Measurements from ENCODE around the gene PTPRE.

Gene PTPRE

GRCh38 chr10:127935071-127935561 lies 28.2 kb downstream of the PTPRE start:
- Mint-ChIP-seq H3K36me3 (ENCODE audit: low read depth) (no peaks in the 10 kb centered on the region), H3K27me3 (ENCODE audit: low read depth) (peaks cover 2% of the 10 kb centered on the region), H3K9me3 (no peaks in the 10 kb centered on the region), H3K4me1 (ENCODE audit: low read depth) (no peaks in the 10 kb centered on the region), H3K4me3 (no peak overlapping the region), H3K27ac (no peak overlapping the region)
- no peak for DNase-seq (ENCODE audit: low spot score)

- H3K27me3 Mint-ChIP-seq (ENCODE audit: low read depth), result no peaks in the 10 kb centered on the region
- no peak overlapping the region for H3K27ac Mint-ChIP-seq
- H3K36me3 Mint-ChIP-seq (ENCODE audit: low read depth), result no peaks in the 10 kb centered on the region
- H3K9me3 Mint-ChIP-seq, result no peaks in the 10 kb centered on the region
- no peak for DNase-seq (ENCODE audit: low spot score)
- H3K4me3 Mint-ChIP-seq, result no peak overlapping the region
- H3K4me1 Mint-ChIP-seq (ENCODE audit: low read depth), result no peaks in the 10 kb centered on the region
These were observed 30.2 kb downstream of the PTPRE start for GRCh38 chr10:127937069-127937468.

GRCh38 chr10:127937915-127938463 lies 31.1 kb downstream of the PTPRE start:
- no peak overlapping the region for H3K4me3 Mint-ChIP-seq
- no peak for DNase-seq (ENCODE audit: low spot score)
- no peaks in the 10 kb centered on the region for H3K9me3 Mint-ChIP-seq
- H3K27ac Mint-ChIP-seq, result no peak overlapping the region
- peaks cover 3% of the 10 kb centered on the region for H3K4me1 Mint-ChIP-seq (ENCODE audit: low read depth)
- H3K27me3 Mint-ChIP-seq (ENCODE audit: low read depth), result peaks cover 4% of the 10 kb centered on the region
- H3K36me3 Mint-ChIP-seq (ENCODE audit: low read depth), result no peaks in the 10 kb centered on the region

- DNase-seq (ENCODE audit: low spot score), result no peak
- Mint-ChIP-seq H3K27me3 (ENCODE audit: low read depth) (peaks cover 4% of the 10 kb centered on the region), H3K4me3 (no peak overlapping the region), H3K36me3 (ENCODE audit: low read depth) (no peaks in the 10 kb centered on the region), H3K27ac (no peak overlapping the region), H3K9me3 (no peaks in the 10 kb centered on the region), H3K4me1 (ENCODE audit: low read depth) (peaks cover 3% of the 10 kb centered on the region)
These were observed 33.0 kb downstream of the PTPRE start for GRCh38 chr10:127939786-127940330.

GRCh38 chr10:127940866-127941640 lies 34.1 kb downstream of the PTPRE start:
- DNase-seq (ENCODE audit: low spot score), result no peak
- Mint-ChIP-seq H3K36me3 (ENCODE audit: low read depth) (no peaks in the 10 kb centered on the region), H3K27ac (no peak overlapping the region), H3K4me3 (no peak overlapping the region), H3K4me1 (ENCODE audit: low read depth) (peaks cover 5% of the 10 kb centered on the region), H3K9me3 (no peaks in the 10 kb centered on the region), H3K27me3 (ENCODE audit: low read depth) (peaks cover 4% of the 10 kb centered on the region)

GRCh38 chr10:127942811-127943210 lies 35.9 kb downstream of the PTPRE start:
- Mint-ChIP-seq H3K4me1 (ENCODE audit: low read depth) (peaks cover 5% of the 10 kb centered on the region), H3K4me3 (no peak overlapping the region), H3K27me3 (ENCODE audit: low read depth) (peaks cover 4% of the 10 kb centered on the region), H3K36me3 (ENCODE audit: low read depth) (no peaks in the 10 kb centered on the region), H3K9me3 (no peaks in the 10 kb centered on the region), H3K27ac (no peak overlapping the region)
- no peak for DNase-seq (ENCODE audit: low spot score)

- no peaks in the 10 kb centered on the region for H3K36me3 Mint-ChIP-seq (ENCODE audit: low read depth)
- no peak overlapping the region for H3K27ac Mint-ChIP-seq
- peaks cover 4% of the 10 kb centered on the region for H3K27me3 Mint-ChIP-seq (ENCODE audit: low read depth)
- no peak for DNase-seq (ENCODE audit: low spot score)
- no peak overlapping the region for H3K4me3 Mint-ChIP-seq
- peaks cover 5% of the 10 kb centered on the region for H3K4me1 Mint-ChIP-seq (ENCODE audit: low read depth)
- H3K9me3 Mint-ChIP-seq, result no peaks in the 10 kb centered on the region
These were observed 36.5 kb downstream of the PTPRE start for GRCh38 chr10:127943336-127943910.

- Mint-ChIP-seq H3K9me3 (no peaks in the 10 kb centered on the region), H3K36me3 (ENCODE audit: low read depth) (no peaks in the 10 kb centered on the region), H3K4me1 (ENCODE audit: low read depth) (peaks cover 5% of the 10 kb centered on the region), H3K27me3 (ENCODE audit: low read depth) (peaks cover 4% of the 10 kb centered on the region), H3K27ac (no peak overlapping the region), H3K4me3 (no peak overlapping the region)
- no peak for DNase-seq (ENCODE audit: low spot score)
These were observed 37.4 kb downstream of the PTPRE start for GRCh38 chr10:127944256-127944655.

GRCh38 chr10:127945341-127945758 lies 38.4 kb downstream of the PTPRE start:
- Mint-ChIP-seq H3K27ac (no peak overlapping the region), H3K36me3 (ENCODE audit: low read depth) (no peaks in the 10 kb centered on the region), H3K27me3 (ENCODE audit: low read depth) (peaks cover 4% of the 10 kb centered on the region), H3K4me1 (ENCODE audit: low read depth) (peaks cover 5% of the 10 kb centered on the region), H3K4me3 (no peak overlapping the region), H3K9me3 (no peaks in the 10 kb centered on the region)
- no peak for DNase-seq (ENCODE audit: low spot score)

- no peak overlapping the region for H3K27ac Mint-ChIP-seq
- no peaks in the 10 kb centered on the region for H3K36me3 Mint-ChIP-seq (ENCODE audit: low read depth)
- H3K4me1 Mint-ChIP-seq (ENCODE audit: low read depth), result peaks cover 5% of the 10 kb centered on the region
- H3K27me3 Mint-ChIP-seq (ENCODE audit: low read depth), result peaks cover 4% of the 10 kb centered on the region
- H3K9me3 Mint-ChIP-seq, result no peaks in the 10 kb centered on the region
- DNase-seq (ENCODE audit: low spot score), result no peak
- H3K4me3 Mint-ChIP-seq, result no peak overlapping the region
These were observed 39.2 kb downstream of the PTPRE start for GRCh38 chr10:127945948-127946711.

- no peak overlapping the region for H3K4me3 Mint-ChIP-seq
- no peak for DNase-seq (ENCODE audit: low spot score)
These were observed 40.3 kb downstream of the PTPRE start for GRCh38 chr10:127947211-127947610.

GRCh38 chr10:127948791-127949190 lies 41.9 kb downstream of the PTPRE start:
- H3K4me3 Mint-ChIP-seq, result no peak overlapping the region
- no peaks in the 10 kb centered on the region for H3K9me3 Mint-ChIP-seq
- H3K27me3 Mint-ChIP-seq (ENCODE audit: low read depth), result no peaks in the 10 kb centered on the region
- H3K27ac Mint-ChIP-seq, result no peak overlapping the region
- DNase-seq (ENCODE audit: low spot score), result no peak
- H3K4me1 Mint-ChIP-seq (ENCODE audit: low read depth), result peaks cover 2% of the 10 kb centered on the region
- H3K36me3 Mint-ChIP-seq (ENCODE audit: low read depth), result no peaks in the 10 kb centered on the region

More at GRCh38 chr10:127947211-127947610, 40.3 kb downstream of the PTPRE start:
- Mint-ChIP-seq H3K27ac (no peak overlapping the region), H3K4me1 (ENCODE audit: low read depth) (peaks cover 5% of the 10 kb centered on the region), H3K27me3 (ENCODE audit: low read depth) (peaks cover 4% of the 10 kb centered on the region), H3K36me3 (ENCODE audit: low read depth) (no peaks in the 10 kb centered on the region), H3K9me3 (no peaks in the 10 kb centered on the region)

- Mint-ChIP-seq H3K27me3 (ENCODE audit: low read depth) (no peaks in the 10 kb centered on the region), H3K4me1 (ENCODE audit: low read depth) (peaks cover 2% of the 10 kb centered on the region), H3K27ac (no peak overlapping the region), H3K36me3 (ENCODE audit: low read depth) (no peaks in the 10 kb centered on the region), H3K4me3 (no peak overlapping the region), H3K9me3 (no peaks in the 10 kb centered on the region)
- DNase-seq (ENCODE audit: low spot score), result no peak
These were observed 42.9 kb downstream of the PTPRE start for GRCh38 chr10:127949831-127950230.

Data from T-helper 2 cell treated with Interferon-gamma antibody and Interleukin-4, amounts not matched to agents 5 μg/mL and 100 μg/mL, for 36 hours (primary cell).